Superior temporal gyrus (tissue), 1 donor: ENCODE data around the gene LY9.
"Not testable (repeated sequence)": the region's sequence is repeated elsewhere in the genome, so short reads cannot be mapped to it uniquely, and the experiment has no call there.

ENCODE experiments used
- DNase-seq: peaks from one replicate; pipeline ENCODE4 v3.0.0-alpha.2; 2016; ENCODE audit errors: extremely low spot score

Gene LY9

DNA sequence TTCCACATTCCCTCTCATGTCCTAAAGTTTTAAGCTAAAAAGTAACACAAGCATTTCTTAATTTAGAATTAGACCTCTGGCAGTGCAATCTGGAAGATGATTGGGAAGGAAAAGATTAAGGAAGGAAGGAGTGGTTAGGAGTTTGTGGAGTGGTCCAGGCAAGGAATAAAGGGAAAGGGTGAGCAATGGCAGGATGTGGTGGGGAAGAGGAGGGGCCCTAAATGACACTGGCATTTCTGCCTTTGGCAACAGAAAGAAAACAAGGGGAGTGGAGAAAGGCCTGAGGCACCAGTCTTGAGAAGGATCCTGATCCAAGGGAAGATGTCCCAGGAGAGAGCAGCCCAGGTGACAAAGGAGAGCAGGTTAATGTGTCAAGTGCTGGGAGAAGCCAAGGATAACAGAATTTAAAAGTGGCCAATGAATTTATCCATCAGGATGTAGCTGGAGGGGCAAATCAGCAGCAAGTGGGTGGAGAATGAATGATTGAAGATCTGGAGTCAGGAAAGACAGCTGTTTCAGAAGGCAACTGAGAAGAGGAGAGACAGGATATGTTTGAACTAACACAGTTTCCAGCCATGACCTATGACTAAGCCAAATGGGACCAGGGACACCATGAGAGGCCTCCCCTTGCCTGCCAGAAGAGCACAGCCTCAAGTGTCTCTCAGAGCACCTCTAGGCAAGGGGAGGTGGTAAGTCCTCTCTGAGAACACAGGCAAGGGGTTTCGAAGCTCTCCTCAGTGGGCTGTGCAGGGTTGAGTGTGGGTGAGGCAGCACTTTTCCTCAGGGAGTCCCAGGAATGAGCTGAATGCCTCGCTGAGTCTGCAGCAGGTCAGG lies 20.9 kb upstream of the LY9 start:
- no peak for DNase-seq

DNA sequence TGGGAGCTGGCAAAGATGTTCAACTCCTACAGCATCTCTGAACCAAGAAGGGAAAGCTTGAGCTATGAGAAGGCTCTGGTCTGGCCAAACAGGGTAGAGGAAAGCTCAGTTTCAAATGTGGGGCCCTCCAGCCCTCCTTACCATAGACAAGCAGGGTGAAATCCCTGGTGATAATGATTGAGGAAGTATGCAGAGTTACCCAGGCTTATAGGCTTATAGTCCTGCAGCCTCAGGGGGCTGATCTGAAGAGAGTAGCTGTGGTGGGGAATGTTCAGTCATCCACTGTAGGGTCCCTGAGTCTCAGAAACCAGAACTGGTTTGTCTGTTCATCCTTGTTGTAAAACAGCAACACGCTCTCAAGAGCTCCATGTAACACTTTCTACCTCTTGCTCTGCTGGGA lies 19.8 kb upstream of the LY9 start:
- DNase-seq: no peak

DNA sequence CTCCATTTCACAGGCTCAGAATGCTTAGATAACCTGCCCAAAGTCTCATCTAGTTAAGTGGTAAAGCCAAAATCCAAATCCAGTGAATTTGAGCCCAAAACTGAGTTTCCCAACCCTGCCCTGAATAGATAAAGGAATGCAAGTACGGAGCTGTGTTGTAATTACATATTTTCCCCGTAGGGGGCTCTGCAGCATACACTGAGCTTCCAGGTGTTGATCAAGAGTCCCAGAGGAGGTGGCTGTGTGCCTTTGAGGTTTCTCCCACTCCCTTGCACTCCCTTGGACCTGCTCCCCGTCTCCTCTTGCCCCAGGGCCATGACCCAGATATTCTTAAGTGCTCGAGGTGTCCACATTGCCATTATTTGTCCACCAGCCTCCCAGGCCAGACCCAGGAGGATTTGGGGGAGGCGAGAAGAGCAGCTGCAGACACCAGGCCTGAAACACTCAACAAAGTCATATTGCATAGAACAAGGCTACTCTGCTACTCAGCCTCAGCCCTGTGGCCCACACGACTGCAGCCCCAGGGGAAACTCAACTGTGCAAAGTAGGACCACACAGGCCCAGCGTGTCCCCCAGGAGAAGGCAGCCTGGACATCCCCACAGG lies 18.4 kb upstream of the LY9 start:
- no peak for DNase-seq

DNA sequence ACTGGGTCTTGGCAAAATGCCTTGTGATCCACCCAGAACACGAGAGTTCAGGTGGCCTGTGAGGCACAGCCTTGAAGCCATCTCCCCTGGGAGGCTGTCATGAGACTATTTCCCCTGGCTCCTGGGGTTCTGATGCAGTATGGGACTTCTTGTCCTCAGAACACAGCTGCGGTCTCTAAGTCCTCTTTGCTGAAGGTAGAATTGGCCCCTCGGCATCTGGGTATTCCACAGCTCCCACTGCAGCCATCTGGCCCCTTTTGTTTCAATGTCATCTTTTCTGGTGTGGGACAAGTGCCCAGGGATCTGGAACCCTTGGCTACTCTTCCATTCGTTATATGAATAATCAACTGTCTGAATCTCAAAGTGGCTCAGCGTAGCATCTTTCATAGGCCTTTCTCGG lies 17.0 kb upstream of the LY9 start:
- DNase-seq: no peak

DNA sequence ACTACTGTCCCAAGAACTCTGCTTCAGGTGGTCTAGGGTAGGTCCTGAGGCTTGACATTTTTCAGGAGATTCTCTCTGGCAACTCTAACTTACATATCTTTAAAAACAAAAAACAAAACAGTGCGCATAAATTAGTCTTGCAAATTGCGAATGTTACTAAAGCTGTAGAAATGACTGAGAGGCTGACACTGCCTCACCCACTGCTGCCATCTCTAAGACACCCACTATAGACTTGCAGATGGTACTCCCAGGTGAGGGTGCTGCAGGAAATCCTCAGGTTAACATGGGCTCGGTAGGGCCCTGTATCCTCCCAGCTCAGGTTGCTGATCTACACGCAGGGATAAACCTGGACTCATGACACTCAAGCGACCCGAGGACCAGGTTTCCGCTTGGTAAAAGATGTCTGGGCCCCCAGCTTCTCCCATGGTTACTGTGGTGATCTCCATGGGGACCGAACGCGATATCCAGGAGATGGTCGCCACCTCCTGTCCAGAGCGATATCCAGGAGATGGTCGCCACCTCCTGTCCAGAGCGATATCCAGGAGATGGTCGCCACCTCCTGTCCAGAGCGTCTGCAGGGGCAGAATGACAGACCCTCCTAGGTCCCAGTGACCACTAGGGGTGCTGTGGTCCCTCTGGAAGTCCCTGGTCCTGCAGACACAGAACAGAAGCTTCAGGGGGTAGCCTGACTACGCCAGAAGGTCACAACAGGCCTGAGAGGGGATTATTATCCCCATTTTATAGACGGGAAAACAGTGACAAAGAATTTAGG lies 16.2 kb upstream of the LY9 start:
- DNase-seq: no peak

DNA sequence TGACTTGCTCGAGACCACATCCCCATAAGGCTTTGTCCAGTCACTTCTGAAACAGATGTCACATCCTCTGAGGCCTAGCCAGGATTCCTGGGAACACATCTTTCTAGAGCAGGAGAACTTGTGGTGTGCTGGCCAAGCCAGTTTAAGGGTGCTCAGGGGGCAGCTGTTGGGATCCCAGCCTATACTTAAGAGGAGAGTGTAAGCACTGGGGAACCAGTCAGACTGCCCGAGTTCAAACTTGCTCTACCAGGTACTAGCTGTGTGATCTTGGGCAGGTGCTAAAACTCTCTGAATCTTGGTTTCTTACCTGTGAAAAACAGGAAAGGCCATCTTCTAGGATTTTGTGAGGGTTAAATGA lies 15.6 kb upstream of the LY9 start:
- DNase-seq: no peak

DNA sequence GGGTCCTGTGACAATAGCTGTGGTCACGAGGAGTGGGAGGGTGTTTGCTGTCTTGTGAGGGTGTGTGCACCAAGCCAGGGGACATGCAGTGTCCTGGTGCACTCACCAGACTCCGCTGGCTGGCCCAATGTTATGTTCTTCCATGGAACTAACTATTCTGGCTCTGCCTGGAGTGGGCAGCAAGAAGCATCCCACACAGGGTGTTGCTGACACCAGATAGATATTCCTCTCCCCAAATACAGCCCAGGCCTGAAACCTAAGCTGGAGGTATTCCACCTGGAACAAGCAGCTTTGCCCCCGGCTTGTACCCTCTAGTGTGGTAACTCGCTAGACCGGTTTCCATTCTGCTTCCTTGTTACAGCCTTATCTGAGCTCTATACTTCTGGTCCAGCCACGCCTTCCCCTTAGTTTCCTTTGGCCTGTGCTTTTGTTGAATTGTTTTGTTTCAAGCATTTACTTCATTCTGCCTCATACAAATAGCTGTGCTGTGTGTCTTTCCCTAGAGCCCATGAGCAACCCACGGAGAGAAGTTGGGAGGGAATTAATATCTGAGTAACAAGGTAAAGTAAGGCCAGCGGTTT lies 14.7 kb upstream of the LY9 start:
- no peak for DNase-seq

DNA sequence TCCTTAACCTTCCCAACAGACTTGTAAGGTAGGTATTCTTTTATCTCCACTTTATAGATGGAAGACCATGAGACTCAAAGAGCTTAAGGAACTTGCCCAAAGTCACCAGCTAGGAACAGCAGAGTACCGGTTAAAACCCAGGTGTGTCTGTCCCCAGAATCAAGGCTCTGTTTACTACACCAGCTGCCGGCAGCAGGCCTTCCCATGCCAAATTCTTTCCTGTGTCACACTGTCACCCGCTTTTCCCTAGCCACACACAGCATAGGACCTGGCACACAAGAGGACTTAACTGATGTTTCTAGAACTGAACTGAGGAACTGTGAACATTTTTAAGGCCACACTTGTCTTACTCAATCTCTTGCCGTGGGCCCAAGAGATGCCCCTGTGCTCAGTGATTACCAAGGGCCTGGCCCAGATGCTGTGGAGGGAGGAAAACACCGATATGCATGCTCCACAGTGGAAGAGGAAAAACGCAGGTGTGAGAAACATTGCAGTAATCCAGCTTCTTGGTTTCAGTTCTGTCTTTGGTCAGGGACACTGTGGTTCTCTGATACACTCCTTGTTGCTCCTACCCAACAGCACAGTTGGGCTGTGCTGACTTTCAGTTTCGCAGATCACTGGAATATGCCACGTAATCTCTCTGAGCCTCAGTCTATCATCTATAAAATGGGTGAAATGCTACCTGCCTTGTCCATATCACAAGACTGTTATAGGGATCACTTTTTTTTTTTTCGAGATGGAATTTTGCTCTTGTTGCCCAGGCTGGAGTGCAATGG lies 13.9 kb upstream of the LY9 start:
- DNase-seq: no peak

DNA sequence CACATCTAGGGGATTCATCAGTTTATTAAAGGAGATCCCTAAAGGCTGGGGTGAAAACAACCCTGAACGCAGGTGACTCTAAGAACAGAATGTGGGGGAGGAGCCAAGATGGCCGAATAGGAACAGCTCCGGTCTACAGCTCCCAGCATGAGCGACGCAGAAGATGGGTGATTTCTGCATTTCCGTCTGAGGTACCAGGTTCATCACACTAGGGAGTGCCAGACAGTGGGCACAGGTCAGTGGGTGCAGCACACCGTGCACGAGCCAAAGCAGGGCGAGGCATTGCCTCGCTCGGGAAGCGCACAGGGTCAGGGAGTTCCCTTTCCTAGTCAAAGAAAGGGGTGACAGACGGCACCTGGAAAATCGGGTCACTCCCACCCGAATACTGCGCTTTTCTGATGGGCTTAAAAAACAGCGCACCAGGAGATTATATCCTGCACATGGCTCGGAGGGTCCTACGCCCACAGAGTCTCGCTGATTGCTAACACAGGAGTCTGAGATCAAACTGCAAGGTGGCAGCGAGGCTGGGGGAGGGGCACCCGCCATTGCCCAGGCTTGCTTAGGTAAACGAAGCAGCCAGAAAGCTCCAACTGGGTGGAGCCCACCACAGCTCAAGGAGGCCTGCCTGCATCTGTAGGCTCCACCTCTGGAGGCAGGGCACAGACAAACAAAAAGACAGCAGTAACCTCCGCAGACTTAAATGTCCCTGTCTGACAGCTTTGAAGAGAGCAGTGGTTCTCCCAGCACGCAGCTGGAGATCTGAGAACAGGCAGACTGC lies 12.8 kb upstream of the LY9 start:
- DNase-seq: not testable (repeated sequence)

DNA sequence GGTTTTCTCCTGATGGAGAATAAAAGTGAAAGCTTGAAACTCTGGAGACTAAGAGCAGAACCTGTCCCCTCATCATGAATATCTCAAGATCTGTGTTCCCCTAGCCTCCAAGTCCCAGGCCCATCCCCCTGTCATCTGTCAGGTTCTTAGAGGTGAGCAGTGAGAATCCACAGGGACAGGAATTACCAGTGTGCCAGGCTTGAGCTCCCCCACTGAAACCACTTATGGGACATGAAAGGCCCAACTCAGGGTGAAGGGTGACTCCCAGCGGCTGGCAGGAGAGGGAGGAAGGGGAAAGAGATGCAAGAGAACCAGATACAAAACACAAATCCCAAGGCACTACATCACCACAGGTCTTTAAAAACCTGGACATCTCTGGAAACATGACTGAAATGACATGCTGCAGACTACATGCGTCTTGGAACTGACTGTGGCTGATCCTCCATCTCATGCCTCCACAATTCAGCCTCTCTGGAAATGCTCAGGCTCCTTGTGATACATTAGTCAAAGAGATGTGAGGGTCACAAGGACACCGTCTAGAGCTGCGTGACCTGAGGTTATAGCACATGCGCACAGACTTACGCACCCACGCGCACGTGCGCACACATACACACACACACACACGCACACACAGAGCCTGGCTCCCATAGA lies 6.8 kb upstream of the LY9 start:
- no peak for DNase-seq

DNA sequence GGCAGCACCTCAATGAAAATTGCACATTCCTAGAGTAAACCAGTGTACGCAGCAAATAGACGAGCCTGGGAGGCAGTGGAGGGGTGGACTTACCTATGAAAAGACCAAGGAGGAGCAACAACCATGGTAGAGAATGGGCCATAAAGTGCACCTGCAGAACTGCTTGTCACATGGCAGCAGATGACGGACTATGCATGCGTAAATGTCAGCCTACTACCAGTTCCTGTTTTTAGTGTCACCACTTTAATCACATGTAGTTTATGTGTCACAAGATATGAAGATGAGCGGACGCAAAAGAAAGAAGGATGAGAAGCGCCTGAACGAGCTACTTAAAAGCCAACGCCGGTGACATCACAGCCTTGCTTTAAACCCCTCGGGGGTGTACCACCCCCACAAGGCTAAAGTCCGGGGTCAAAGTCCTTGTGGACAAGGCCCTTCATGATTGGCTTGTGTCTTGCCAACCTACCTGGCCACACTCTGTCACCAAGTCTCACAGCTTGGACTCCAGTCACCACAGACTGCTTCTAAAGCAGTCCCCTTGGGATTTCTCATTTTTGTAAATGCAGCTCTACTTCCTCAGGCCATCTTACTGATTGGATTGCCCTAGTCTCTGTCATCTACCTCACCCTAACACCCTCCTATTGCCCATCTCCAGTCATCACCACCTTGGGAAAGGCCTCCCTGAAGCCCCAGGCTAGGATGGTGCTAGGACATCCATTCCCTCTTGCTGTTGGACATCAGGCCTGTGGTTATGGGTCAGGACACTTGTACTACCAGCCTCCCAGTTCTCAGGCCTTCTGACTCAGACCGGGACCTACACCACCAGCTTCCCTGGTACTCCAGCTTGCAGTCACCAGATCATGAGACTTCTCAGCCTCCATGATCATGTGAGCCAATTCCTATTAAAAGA lies 6.0 kb upstream of the LY9 start:
- no peak for DNase-seq

DNA sequence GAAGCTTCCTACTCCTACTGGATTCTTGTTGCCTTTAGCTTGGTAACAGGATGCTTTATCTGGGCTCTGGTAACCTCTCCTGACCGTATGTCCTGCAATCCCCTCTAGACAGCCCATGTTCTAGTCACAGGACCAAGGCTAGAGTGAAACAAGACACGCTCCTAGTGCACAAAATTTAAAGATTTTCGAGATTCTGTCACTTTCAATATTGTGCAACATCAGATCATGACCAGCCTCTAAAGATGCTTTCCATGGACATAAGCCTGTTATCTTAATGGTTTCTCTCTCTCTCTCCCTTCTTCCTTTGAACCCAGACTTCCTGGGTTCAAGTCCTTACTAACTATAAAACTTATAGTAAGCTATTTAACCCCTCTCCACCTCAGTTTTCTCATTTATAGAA lies 1.6 kb upstream of the LY9 start:
- DNase-seq: no peak

DNA sequence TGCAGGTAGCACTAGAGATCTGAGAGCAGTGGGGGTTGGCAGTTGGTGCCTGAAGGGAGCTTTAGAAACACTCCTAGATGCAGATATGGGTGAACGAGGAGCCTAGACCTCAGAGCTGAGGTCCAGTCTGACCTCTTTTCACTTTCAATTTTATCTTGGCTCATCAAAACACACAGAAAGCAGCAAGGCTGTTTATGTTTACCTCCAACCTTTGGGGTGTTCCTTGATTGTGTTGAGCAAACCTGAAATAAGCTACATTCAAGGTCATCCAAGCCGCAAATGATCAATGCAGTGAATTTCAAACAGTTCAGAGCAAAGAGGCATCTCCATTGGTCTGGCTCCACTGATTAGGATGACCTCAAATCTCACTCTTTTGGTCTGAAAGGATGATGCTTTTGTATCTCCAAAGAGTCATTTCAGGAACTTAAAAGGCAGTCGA lies 1.3 kb downstream of the LY9 start:
- no peak for DNase-seq

DNA sequence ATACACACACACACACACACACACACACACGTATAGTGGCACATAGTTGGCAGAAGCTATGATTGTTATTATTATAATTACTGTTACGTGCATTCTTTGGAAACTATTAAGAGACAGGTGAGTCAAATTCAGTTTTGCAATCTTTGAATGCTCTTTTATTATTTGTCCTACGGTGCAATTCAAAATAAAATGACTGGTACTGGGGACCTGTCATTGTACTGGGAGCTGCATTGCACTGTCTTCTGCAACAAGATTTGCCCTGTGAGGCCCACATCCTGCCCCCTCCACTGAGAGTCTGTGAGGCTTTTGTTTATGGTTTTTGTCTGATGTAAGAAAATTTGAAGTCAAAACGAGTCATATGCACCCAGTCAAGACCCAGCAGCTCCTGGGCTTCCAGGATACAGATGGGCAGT lies 1.9 kb downstream of the LY9 start:
- DNase-seq: no peak

DNA sequence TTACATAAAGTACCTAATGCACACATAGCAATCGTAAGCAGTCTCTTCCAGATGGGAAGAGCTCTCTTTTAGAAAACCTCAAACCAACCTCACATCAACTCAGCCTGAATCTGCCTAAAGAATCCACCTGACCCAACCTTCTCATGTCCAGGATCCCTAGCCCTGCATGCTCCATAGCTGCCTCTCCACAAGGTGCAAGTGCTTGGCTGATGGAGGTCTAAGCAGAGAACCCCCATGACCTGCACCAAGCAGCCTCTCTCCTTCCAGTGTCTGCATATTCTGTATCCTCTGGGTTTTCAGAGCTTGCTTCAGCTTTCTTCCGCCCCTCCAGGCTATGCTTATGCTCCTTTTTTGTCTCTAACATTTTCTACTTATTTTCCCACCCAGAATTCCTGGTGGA lies 2.5 kb downstream of the LY9 start:
- no peak for DNase-seq

DNA sequence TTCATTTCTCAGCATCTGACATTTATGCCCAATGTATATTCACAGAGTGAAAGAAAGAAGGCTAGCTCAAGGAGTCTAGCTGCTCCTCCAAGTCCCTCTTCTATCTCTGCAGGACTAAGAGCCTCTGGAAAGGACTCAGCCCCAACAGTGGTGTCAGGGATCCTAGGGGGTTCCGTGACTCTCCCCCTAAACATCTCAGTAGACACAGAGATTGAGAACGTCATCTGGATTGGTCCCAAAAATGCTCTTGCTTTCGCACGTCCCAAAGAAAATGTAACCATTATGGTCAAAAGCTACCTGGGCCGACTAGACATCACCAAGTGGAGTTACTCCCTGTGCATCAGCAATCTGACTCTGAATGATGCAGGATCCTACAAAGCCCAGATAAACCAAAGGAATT lies 3.7 kb downstream of the LY9 start:
- no peak for DNase-seq

DNA sequence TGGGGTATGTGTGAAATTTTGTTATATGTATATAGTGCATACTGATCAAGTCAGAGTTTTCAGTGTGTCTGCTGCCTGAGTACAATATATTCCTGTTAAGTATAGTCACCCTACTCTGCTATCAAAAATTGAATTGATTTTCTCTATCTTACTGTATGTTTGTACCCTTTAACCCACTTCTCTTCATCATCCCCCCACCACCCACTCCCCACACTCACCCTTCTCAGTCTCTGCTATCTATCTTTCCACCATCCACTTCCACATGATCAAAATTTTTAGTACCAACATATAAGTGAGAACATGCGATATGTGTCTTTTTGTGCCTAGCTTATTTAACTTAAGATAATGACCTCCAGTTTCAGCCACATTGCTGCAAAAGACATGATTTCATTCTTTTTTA lies 4.2 kb downstream of the LY9 start:
- DNase-seq: no peak

DNA sequence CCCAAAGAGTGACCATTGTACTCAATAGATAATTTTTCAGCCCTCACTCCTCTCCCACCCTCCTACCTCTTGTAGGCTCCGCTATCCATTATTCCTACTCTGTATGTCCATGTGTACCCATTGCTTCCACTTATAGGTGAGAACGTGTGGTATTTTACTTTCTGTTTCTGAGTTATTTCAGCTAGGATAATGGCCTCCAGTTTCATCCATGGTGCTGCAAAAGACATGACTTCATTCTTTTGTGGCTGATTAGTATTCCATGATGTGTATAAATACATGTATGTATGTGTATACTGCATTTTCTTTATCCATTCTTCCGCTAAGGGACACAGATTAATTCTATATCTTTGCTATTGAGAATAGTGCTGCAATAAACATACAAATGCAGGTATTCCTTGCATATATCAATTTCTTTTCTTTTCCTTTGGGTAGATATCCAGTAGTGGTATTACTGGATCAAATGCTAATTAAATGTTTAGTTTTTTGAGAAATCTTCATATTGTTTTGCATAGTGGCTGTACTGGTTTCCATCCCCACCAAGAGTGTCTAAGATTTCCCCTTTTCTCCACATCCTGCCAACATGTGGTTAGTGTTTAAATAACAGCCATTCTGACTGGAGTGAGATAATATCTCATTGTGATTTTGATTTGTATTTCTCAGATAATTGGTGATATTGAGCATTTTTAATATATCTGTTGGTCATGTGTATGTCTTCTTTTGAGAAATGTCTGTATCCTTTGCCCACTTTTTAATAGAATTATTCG lies 4.9 kb downstream of the LY9 start:
- DNase-seq: no peak
